HepG2 (cell line): ENCODE results near the gene PLCG2. TPM values are rescaled to one million over a fixed set of nuclear protein-coding genes. Genes with fewer than 3 reads are reported as not detected.

Experiments used
- ARID2 ChIP-seq: sonication (generic); formaldehyde crosslinking; IDR thresholded peaks from 2 replicates; pipeline ENCODE4 v1.8.1; 2022; ENCODE audit warnings: mild to moderate bottlenecking, missing genetic modification reagents, borderline replicate concordance
- CREM ChIP-seq, 2 experiments: sonication (generic) in 1 of 2; formaldehyde crosslinking in 1 of 2; IDR thresholded peaks; 2 replicates each; pipeline versions ENCODE4 v1.4.0 to v1.6.1; 2016 to 2020; ENCODE audit warnings: antibody characterized with exemption in 1 of 2, mild to moderate bottlenecking in 1 of 2, missing genetic modification reagents in 1 of 2
- EED ChIP-seq: sonication (generic); formaldehyde crosslinking; IDR thresholded peaks from 2 replicates; pipeline ENCODE4 v1.5.0; 2020; ENCODE audit warnings: mild to moderate bottlenecking, missing genetic modification reagents
- EHMT2 ChIP-seq: fragments of 200-600 bp; sonication (generic); IDR thresholded peaks from 2 replicates; pipeline ENCODE4 v1.7.0; 2017; ENCODE audit warnings: antibody characterized with exemption, low read depth, low read length, borderline replicate concordance
- FOXO1 ChIP-seq: sonication (generic); formaldehyde crosslinking; IDR thresholded peaks from 2 replicates; pipeline ENCODE4 v1.4.0; 2020; ENCODE audit warnings: missing genetic modification reagents
- GABPB1 ChIP-seq: IDR thresholded peaks from 2 replicates; pipeline ENCODE4 v1.6.1; 2016; ENCODE audit warnings: mild to moderate bottlenecking, missing genetic modification reagents, moderate library complexity, missing compliant biosample characterization
- TBX2 ChIP-seq: sonication (generic); formaldehyde crosslinking; IDR thresholded peaks from 2 replicates; pipeline ENCODE4 v1.5.0; 2020; ENCODE audit warnings: missing genetic modification reagents, mild to moderate bottlenecking, borderline replicate concordance
- THYN1 ChIP-seq: sonication (generic); formaldehyde crosslinking; IDR thresholded peaks from 2 replicates; pipeline ENCODE4 v1.8.1; 2023; ENCODE audit warnings: low read depth, mild to moderate bottlenecking, moderate library complexity, missing genetic modification reagents, borderline replicate concordance
- YY1 ChIP-seq: IDR thresholded peaks from 2 replicates; pipeline ENCODE4 v1.6.1; 2011; ENCODE audit warnings: low read length, low read depth, moderate library complexity, mild to moderate bottlenecking; ENCODE audit not compliant: insufficient read depth, insufficient replicate concordance
- ZNF343 ChIP-seq: sonication (generic); formaldehyde crosslinking; IDR thresholded peaks from 2 replicates; pipeline ENCODE4 v1.4.0; 2020; ENCODE audit warnings: mild to moderate bottlenecking, missing genetic modification reagents
- ZNF557 ChIP-seq: sonication (generic); formaldehyde crosslinking; IDR thresholded peaks from 2 replicates; pipeline ENCODE4 v1.4.0; 2020; ENCODE audit warnings: missing genetic modification reagents
- ZNF572 ChIP-seq: sonication (generic); formaldehyde crosslinking; IDR thresholded peaks from 2 replicates; pipeline ENCODE4 v1.5.1; 2020; ENCODE audit warnings: mild to moderate bottlenecking, missing genetic modification reagents
- ZNF781 ChIP-seq: sonication (generic); formaldehyde crosslinking; IDR thresholded peaks from 2 replicates; pipeline ENCODE4 v1.5.1; 2020; ENCODE audit warnings: borderline replicate concordance, mild to moderate bottlenecking, missing genetic modification reagents; ENCODE audit errors: not compliant biosample characterization
- polyA plus RNA-seq, 8 experiments: library from polyadenylated mRNA; depleted of rRNA in 3 of 8; stranded (reverse) in 7 of 8; unstranded in 1 of 8; fragments of >200 nt; fragmentation: Illumina TruSeq in 4 of 8; extraction: Trizol in 4 of 8; gene quantifications; 2 replicates each; pipeline versions ENCODE4 v1.2.1 to v1.2.3, GENCODE V29; 2011 to 2016; ENCODE audit warnings: low read depth in 4 of 8, missing spikeins in 1 of 8, mixed read lengths in 1 of 8; ENCODE audit not compliant: insufficient read depth in 1 of 8
- total RNA-seq, 5 experiments: library from RNA; depleted of rRNA; stranded (reverse); fragments of >200 nt; fragmentation: Illumina TruSeq; extraction: Trizol; gene quantifications; 2 replicates each; pipeline ENCODE4 v1.2.3, GENCODE V29; 2016; ENCODE audit warnings: low read depth in 1 of 5
- TF ChIP-seq, protein P1 (sequence below): sonication (generic); formaldehyde crosslinking; IDR thresholded peaks from 2 replicates; pipeline ENCODE4 v1.4.0; 2020; ENCODE audit warnings: missing genetic modification reagents
- TF ChIP-seq, protein P2 (sequence below): sonication (generic); formaldehyde crosslinking; IDR thresholded peaks from 2 replicates; pipeline ENCODE4 v1.8.1; 2023; ENCODE audit warnings: mild to moderate bottlenecking, moderate library complexity, missing genetic modification reagents
- TF ChIP-seq, protein P3 (sequence below): sonication (generic); formaldehyde crosslinking; IDR thresholded peaks from 2 replicates; pipeline ENCODE4 v1.4.0; 2020; ENCODE audit warnings: missing genetic modification reagents, borderline replicate concordance
- TF ChIP-seq, protein P4 (sequence below): fragments of 450-650 bp; IDR thresholded peaks from 2 replicates; pipeline ENCODE4 v1.6.1; 2016

Gene PLCG2
- total and polyA plus RNA-seq, 2 of the 13 experiments (the other 11 are each of a cell fraction or from before 2014, with no cell fraction given): 0.13 to 0.18 TPM

DNA sequence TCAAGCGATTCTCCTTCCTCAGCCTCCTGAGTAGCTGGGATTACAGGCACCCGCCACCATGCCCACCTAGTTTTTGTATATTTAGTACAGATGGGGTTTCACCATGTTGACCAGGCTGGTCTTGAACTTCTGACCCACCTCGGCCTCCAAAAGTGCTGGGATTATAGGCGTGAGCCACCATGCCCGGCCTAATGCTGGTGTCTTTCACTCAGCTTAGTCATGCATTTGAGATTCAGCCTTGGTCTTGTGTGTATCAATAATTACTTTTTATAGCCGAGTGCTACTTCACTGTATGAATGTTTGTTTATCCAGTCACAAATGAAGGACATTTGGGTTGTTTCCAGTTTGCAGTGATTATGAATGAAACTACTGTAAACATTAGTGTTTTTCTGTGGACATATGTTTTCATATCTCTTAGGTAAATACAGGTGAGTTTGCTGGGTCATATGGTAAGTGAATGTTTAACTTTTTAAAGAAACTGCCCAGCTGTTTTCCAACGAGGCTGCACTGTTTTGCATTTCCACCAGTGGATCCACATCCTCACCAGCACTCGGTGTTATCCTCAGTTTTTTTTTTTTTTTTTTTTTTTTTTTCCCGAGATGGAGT is 11.0 kb upstream of the PLCG2 start (continued):
- TF ChIP-seq, protein P1, sequence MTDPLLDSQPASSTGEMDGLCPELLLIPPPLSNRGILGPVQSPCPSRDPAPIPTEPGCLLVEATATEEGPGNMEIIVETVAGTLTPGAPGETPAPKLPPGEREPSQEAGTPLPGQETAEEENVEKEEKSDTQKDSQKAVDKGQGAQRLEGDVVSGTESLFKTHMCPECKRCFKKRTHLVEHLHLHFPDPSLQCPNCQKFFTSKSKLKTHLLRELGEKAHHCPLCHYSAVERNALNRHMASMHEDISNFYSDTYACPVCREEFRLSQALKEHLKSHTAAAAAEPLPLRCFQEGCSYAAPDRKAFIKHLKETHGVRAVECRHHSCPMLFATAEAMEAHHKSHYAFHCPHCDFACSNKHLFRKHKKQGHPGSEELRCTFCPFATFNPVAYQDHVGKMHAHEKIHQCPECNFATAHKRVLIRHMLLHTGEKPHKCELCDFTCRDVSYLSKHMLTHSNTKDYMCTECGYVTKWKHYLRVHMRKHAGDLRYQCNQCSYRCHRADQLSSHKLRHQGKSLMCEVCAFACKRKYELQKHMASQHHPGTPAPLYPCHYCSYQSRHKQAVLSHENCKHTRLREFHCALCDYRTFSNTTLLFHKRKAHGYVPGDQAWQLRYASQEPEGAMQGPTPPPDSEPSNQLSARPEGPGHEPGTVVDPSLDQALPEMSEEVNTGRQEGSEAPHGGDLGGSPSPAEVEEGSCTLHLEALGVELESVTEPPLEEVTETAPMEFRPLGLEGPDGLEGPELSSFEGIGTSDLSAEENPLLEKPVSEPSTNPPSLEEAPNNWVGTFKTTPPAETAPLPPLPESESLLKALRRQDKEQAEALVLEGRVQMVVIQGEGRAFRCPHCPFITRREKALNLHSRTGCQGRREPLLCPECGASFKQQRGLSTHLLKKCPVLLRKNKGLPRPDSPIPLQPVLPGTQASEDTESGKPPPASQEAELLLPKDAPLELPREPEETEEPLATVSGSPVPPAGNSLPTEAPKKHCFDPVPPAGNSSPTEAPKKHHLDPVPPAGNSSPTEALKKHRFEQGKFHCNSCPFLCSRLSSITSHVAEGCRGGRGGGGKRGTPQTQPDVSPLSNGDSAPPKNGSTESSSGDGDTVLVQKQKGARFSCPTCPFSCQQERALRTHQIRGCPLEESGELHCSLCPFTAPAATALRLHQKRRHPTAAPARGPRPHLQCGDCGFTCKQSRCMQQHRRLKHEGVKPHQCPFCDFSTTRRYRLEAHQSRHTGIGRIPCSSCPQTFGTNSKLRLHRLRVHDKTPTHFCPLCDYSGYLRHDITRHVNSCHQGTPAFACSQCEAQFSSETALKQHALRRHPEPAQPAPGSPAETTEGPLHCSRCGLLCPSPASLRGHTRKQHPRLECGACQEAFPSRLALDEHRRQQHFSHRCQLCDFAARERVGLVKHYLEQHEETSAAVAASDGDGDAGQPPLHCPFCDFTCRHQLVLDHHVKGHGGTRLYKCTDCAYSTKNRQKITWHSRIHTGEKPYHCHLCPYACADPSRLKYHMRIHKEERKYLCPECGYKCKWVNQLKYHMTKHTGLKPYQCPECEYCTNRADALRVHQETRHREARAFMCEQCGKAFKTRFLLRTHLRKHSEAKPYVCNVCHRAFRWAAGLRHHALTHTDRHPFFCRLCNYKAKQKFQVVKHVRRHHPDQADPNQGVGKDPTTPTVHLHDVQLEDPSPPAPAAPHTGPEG: no peak
- TF ChIP-seq EHMT2 (no peak), ZNF343 (CRISPR knock-in tag) (no peak), ZNF557 (CRISPR knock-in tag) (0 out of 2 replicates have a peak, but pooled peaks have one; percentile 15), YY1 (no peak), THYN1 (no peak), ARID2 (CRISPR knock-in tag) (no peak), ZNF781 (CRISPR knock-in tag) (peak; percentile 70), GABPB1 (CRISPR knock-in tag) (0 out of 2 replicates have a peak, but pooled peaks have one; percentile 27), FOXO1 (CRISPR knock-in tag) (peak; percentile 81), CREM (IDR thresholded peaks at IDR 0.05) (peak; percentile 67), CREM (CRISPR knock-in tag; IDR thresholded peaks at IDR 0.05) (no peak), ZNF572 (CRISPR knock-in tag) (no peak), TBX2 (peak; percentile 76; the same call in 1 of the 2 replicates), EED (CRISPR knock-in tag) (no peak)
- TF ChIP-seq, protein P2, sequence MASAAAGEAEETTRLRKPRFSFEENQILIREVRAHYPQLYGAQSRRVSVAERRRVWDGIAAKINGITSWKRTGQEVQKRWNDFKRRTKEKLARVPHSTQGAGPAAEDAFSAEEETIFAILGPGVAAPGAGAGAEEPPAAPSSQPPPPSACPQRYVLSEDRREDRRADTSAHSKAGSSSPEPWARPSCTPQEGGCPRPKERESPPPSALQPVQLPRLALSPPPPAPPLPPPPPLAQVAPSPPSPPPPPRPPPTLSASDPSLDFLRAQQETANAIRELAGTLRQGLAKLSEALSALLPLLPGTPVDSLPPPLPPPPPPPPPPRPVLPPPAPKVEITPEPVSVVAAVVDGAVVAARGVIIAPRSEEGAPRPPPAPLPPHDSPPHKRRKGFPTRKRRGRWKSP (CRISPR knock-in tag): peak; percentile 54; the same call in 1 of the 2 replicates
- TF ChIP-seq, protein P3, sequence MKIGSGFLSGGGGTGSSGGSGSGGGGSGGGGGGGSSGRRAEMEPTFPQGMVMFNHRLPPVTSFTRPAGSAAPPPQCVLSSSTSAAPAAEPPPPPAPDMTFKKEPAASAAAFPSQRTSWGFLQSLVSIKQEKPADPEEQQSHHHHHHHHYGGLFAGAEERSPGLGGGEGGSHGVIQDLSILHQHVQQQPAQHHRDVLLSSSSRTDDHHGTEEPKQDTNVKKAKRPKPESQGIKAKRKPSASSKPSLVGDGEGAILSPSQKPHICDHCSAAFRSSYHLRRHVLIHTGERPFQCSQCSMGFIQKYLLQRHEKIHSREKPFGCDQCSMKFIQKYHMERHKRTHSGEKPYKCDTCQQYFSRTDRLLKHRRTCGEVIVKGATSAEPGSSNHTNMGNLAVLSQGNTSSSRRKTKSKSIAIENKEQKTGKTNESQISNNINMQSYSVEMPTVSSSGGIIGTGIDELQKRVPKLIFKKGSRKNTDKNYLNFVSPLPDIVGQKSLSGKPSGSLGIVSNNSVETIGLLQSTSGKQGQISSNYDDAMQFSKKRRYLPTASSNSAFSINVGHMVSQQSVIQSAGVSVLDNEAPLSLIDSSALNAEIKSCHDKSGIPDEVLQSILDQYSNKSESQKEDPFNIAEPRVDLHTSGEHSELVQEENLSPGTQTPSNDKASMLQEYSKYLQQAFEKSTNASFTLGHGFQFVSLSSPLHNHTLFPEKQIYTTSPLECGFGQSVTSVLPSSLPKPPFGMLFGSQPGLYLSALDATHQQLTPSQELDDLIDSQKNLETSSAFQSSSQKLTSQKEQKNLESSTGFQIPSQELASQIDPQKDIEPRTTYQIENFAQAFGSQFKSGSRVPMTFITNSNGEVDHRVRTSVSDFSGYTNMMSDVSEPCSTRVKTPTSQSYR (CRISPR knock-in tag): 0 out of 2 replicates have a peak, but pooled peaks have one; percentile 22
- TF ChIP-seq, protein P4, sequence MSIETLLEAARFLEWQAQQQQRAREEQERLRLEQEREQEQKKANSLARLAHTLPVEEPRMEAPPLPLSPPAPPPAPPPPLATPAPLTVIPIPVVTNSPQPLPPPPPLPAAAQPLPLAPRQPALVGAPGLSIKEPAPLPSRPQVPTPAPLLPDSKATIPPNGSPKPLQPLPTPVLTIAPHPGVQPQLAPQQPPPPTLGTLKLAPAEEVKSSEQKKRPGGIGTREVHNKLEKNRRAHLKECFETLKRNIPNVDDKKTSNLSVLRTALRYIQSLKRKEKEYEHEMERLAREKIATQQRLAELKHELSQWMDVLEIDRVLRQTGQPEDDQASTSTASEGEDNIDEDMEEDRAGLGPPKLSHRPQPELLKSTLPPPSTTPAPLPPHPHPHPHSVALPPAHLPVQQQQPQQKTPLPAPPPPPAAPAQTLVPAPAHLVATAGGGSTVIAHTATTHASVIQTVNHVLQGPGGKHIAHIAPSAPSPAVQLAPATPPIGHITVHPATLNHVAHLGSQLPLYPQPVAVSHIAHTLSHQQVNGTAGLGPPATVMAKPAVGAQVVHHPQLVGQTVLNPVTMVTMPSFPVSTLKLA: no peak
